Memory B cell (primary cell): ENCODE measurements around the gene COL20A1.
"Not testable (repeated sequence)": the region's sequence is repeated elsewhere in the genome, so short reads cannot be mapped to it uniquely, and the experiment has no call there.

Source experiments
- ATAC-seq: fragments of 150-1000 bp; cut with Tn5 transposase; 2 replicates; pipeline ENCODE4 v1.10.0; 2021; ENCODE audit warnings: low read depth, mild to moderate bottlenecking, moderate library complexity
- DNase-seq, 2 donors: peaks; one replicate each; pipeline ENCODE4 v3.0.0; 2022; ENCODE audit warnings: low spot score in 2 of 2
- H3K27ac Mint-ChIP-seq: one replicate; pipeline ENCODE4 v1.8.0; 2022; ENCODE audit warnings: mild to moderate bottlenecking, moderate library complexity, mixed read lengths
- H3K27me3 Mint-ChIP-seq: one replicate; pipeline ENCODE4 v1.8.0; 2022; ENCODE audit warnings: mixed read lengths
- H3K36me3 Mint-ChIP-seq: one replicate; pipeline ENCODE4 v1.8.0; 2022; ENCODE audit warnings: mild to moderate bottlenecking, mixed read lengths
- H3K4me1 Mint-ChIP-seq: one replicate; pipeline ENCODE4 v1.8.0; 2022; ENCODE audit warnings: mixed read lengths
- H3K4me3 Mint-ChIP-seq: one replicate; pipeline ENCODE4 v1.8.0; 2022; ENCODE audit warnings: mild to moderate bottlenecking, moderate library complexity, mixed read lengths
- H3K9me3 Mint-ChIP-seq: one replicate; pipeline ENCODE4 v1.8.0; 2022; ENCODE audit warnings: mixed read lengths

COL20A1 gene

DNA sequence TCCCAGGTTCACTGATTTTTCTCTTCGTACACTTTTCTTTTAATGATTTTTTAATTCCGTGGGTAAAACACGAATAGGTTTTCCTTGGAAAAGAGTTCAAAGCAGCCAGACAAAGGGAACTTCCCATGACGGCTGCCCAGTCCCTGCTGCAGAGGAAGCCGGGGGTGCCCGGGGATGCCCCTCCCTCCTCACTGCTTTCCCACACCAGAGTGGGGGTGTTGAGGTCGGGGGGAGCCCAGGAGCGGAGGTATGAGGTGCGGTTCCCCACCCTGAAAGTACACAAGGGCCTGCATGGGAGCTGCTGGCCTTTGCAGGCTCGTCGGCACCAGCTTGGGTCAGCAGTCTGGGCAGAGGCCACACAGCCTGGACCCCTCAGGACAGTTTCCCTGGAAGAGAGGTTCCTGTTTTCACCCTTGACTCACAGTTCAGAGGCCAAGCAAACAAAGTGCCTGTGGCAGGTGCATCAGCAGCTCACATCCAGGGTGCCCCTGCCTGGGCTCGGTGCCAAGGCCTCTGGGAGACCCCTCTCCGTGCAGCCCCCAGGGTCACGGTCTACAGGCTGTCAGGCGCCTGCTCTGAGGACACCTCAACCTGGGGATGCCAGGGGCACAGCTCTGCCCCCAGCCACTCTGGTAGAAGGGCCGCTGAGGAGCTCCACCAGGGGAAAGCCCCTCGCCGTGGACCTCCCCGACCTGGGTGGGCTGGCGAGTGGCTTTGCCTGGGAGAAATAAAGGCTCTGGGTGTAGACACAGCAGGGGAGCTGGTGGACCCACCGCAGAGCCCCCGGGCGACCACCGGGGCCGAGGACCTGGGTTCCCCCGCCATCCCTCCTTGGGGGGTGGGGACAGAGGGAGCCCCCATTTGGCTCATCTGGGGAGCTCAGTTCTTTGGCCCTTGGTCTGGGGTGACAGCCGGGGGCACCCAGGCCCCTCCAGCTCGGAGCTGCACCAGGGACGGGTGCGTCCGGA lies 83.6 kb downstream of the COL20A1 start:
- H3K27me3 Mint-ChIP-seq, result peaks cover 21% of the 10 kb centered on the region
- H3K9me3 Mint-ChIP-seq, result no peaks in the 10 kb centered on the region
- no peak overlapping the region for H3K27ac Mint-ChIP-seq

DNA sequence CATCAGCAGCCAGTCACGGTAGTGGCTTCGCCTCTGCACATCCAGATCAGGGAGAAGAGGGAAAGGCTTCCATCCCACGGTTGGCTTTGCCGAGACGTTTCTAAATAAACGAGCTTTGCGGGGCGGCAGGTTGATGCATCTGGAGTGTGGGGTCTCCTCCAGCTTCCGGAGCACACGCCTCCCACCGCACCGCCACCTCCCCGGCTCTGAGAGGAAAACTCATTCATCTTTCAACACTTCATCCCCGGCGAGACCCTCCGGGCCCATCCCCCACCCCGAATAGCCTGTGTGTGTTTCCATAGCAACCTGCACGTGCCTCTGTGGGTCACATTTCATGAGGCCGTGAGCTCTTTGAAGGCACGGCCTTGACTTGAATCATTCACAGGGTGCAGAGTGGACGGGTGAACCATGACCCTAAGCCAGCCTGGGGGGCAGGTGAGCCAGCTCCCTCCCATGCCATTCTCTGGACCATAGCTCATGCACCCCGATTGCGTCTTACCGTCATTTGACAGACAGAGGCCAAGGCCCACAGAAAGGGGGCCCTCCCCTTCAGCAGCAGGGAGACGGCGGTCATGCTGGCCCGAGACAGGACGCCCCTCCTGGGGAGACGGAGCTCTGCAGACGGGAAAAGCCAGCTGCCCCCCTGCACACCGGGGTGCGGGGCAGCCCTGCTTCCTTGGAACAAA lies 84.4 kb downstream of the COL20A1 start:
- no peak overlapping the region for H3K27ac Mint-ChIP-seq
- H3K27me3 Mint-ChIP-seq, result peaks cover 21% of the 10 kb centered on the region

More for the DNA sequence above, 83.6 kb downstream of the COL20A1 start:
- ATAC-seq (no peak), DNase-seq (no peak)
- Mint-ChIP-seq H3K4me1 (no peaks in the 10 kb centered on the region), H3K4me3 (no peak overlapping the region), H3K36me3 (no peaks in the 10 kb centered on the region)

DNA sequence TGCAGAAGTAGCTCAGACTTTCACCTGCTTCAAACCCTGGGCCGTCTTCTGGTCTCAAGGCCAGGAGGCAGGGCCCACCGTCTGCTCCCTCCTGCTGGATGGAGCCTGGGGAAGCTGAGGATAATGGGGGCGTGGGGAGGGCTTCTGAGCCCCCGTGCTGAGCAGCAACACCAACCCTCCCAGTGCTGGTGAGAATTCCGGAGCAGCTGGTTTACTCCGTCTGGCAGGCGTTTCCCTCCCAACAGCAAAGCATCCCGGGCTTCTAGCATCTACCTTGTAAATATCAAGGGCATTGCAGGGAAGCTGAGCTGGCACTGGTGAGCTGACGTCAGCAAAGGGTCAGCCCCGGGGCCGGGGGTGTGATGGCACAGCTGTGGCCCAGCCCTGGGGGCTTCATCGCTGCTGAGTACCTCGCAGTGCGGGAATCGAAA lies 85.0 kb downstream of the COL20A1 start:
- DNase-seq (no peak), ATAC-seq (no peak)
- Mint-ChIP-seq H3K9me3 (no peaks in the 10 kb centered on the region), H3K36me3 (no peaks in the 10 kb centered on the region), H3K4me3 (no peak overlapping the region), H3K27ac (no peak overlapping the region), H3K27me3 (peaks cover 17% of the 10 kb centered on the region), H3K4me1 (no peaks in the 10 kb centered on the region)

More for the DNA sequence above, 84.4 kb downstream of the COL20A1 start:
- Mint-ChIP-seq H3K36me3 (no peaks in the 10 kb centered on the region), H3K4me1 (no peaks in the 10 kb centered on the region), H3K9me3 (no peaks in the 10 kb centered on the region), H3K4me3 (no peak overlapping the region)
- DNase-seq (no peak), ATAC-seq (no peak)

GRCh38 chr20:63378626-63379025 lies 85.6 kb downstream of the COL20A1 start:
- ATAC-seq (no peak), DNase-seq (no peak)
- Mint-ChIP-seq H3K27me3 (peaks cover 17% of the 10 kb centered on the region), H3K36me3 (no peaks in the 10 kb centered on the region), H3K4me3 (no peak overlapping the region), H3K9me3 (no peaks in the 10 kb centered on the region), H3K4me1 (no peaks in the 10 kb centered on the region), H3K27ac (no peak overlapping the region)

DNA sequence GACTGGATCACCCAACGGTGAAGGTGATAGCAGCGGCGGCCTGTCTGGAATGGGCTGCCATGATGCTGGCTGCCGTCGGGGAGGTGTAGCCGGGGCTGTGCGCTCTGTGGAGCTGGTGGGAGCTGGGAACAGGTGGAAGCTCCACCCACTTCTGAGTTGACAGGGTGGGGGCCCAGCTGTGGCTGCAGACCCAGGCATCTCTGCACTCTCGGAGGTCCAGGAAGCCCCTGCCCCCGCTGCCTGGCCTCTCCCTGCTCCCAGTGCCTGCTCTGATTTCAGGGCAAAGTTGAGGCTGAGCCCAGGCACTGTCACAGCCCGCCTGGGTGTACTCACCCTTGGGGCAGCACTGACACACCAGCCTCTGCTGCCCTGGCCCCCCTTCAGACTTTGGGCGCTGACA lies 86.3 kb downstream of the COL20A1 start:
- ATAC-seq, result no peak
- H3K4me1 Mint-ChIP-seq, result no peaks in the 10 kb centered on the region
- no peak overlapping the region for H3K4me3 Mint-ChIP-seq
- H3K27ac Mint-ChIP-seq, result no peak overlapping the region
- DNase-seq, result no peak
- no peaks in the 10 kb centered on the region for H3K9me3 Mint-ChIP-seq
- H3K36me3 Mint-ChIP-seq, result no peaks in the 10 kb centered on the region
- peaks cover 17% of the 10 kb centered on the region for H3K27me3 Mint-ChIP-seq

GRCh38 chr20:63379872-63380271 lies 86.9 kb downstream of the COL20A1 start:
- not testable (repeated sequence) for H3K4me1 Mint-ChIP-seq, H3K4me3 Mint-ChIP-seq, DNase-seq, H3K36me3 Mint-ChIP-seq, H3K27ac Mint-ChIP-seq, H3K9me3 Mint-ChIP-seq, ATAC-seq
- peaks cover 17% of the 10 kb centered on the region for H3K27me3 Mint-ChIP-seq

GRCh38 chr20:63380346-63380870 lies 87.4 kb downstream of the COL20A1 start:
- no peak for DNase-seq
- Mint-ChIP-seq H3K36me3 (peaks cover 2% of the 10 kb centered on the region), H3K4me1 (no peaks in the 10 kb centered on the region), H3K27ac (no peak overlapping the region), H3K27me3 (peaks cover 17% of the 10 kb centered on the region), H3K4me3 (no peak overlapping the region), H3K9me3 (peaks cover 2% of the 10 kb centered on the region)
- no peak for ATAC-seq

DNA sequence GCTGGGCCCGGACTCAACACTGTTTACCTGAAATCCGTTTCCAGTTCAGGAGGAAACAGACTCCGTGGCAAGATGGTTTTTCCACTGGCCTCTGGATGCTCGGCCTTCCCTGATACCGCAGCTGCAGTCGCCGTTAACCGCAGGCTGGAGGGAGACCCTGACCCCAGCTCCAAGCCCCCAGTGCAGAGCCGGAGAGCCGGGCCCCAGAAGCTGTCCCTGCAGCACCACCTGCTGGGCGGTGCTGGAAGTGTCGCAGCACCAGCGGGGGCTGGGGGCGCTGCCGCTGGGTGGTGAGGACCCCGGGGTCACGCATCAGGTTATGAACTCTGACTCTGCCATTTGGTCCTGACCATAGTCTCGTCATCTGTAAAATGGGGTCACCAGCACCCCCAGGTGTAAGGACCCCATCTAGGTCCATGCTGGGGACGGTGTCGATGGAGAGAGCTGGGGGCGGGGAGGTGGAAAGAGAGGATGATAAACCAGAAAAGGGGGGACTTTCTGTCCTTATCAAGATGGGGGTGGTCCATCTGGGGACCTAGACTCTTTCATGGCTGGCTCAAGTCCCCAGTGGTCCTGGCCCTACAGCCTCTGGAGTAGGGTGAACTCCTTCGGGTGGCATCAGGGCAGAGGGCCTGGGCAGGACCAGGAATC lies 88.9 kb downstream of the COL20A1 start:
- DNase-seq, result peak; percentile 28 to 52
- H3K9me3 Mint-ChIP-seq, result peaks cover 6% of the 10 kb centered on the region
- H3K4me1 Mint-ChIP-seq, result no peaks in the 10 kb centered on the region
- peaks cover 2% of the 10 kb centered on the region for H3K36me3 Mint-ChIP-seq
- H3K27me3 Mint-ChIP-seq, result peaks cover 14% of the 10 kb centered on the region
- no peak for ATAC-seq
- no peak overlapping the region for H3K27ac Mint-ChIP-seq
- no peak overlapping the region for H3K4me3 Mint-ChIP-seq

DNA sequence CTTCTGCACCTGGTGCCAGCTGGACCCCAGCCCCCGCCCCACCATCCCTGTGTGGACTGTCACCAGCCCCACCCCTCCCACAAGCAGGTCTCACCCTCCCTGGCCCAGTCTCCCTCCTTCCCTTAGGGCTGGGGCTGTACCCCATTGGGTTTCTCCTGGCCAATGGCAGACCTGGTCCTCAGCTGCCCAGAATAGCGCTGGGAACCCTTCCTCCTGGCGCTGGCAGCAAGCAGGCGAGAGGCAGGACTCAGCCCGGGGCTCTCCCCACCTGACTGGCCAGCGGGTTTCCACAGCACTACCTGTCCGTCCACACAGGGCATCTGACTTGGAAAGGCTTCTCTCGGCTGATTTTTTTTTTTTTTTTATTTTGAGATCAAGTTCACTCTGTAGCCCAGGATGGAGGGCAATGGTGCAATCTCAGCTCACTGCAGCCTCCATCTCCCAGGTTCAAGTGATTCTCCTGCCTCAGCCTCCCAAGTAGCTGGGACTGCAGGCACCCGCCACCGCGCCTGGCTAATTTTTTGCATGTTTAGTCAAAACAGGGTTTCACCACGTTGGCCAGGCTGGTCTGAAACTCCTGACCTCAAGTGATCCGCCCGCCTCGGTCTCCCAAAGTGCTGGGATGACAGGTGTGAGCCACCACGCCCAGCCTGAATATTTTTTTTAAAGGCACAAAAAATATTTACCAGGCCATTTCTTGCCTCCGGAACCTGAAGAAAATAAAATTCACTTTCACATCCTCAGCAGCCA lies 89.7 kb downstream of the COL20A1 start:
- no peak overlapping the region for H3K4me3 Mint-ChIP-seq
- no peak for DNase-seq
- ATAC-seq, result no peak
- peaks cover 2% of the 10 kb centered on the region for H3K36me3 Mint-ChIP-seq
- H3K9me3 Mint-ChIP-seq, result peaks cover 9% of the 10 kb centered on the region
- no peaks in the 10 kb centered on the region for H3K4me1 Mint-ChIP-seq
- no peak overlapping the region for H3K27ac Mint-ChIP-seq
- peaks cover 10% of the 10 kb centered on the region for H3K27me3 Mint-ChIP-seq

- peaks cover 13% of the 10 kb centered on the region for H3K9me3 Mint-ChIP-seq
- H3K27me3 Mint-ChIP-seq, result peaks cover 13% of the 10 kb centered on the region
- H3K27ac Mint-ChIP-seq, result no peak overlapping the region
- H3K4me3 Mint-ChIP-seq, result no peak overlapping the region
- H3K4me1 Mint-ChIP-seq, result no peaks in the 10 kb centered on the region
- no peak for ATAC-seq
- DNase-seq, result no peak
- peaks cover 2% of the 10 kb centered on the region for H3K36me3 Mint-ChIP-seq
Measured at GRCh38 chr20:63383556-63383955, 90.6 kb downstream of the COL20A1 start.

GRCh38 chr20:63384336-63384735 lies 91.3 kb downstream of the COL20A1 start:
- DNase-seq, result no peak
- H3K36me3 Mint-ChIP-seq, result peaks cover 2% of the 10 kb centered on the region
- ATAC-seq, result no peak
- peaks cover 8% of the 10 kb centered on the region for H3K27me3 Mint-ChIP-seq
- no peak overlapping the region for H3K27ac Mint-ChIP-seq
- H3K9me3 Mint-ChIP-seq, result peaks cover 13% of the 10 kb centered on the region
- no peak overlapping the region for H3K4me3 Mint-ChIP-seq
- H3K4me1 Mint-ChIP-seq, result no peaks in the 10 kb centered on the region
